ENCODE measurements around the gene LENG9. TPM values are rescaled to one million over a fixed set of nuclear protein-coding genes. Genes with fewer than 3 reads are reported as not detected.

Gene LENG9
- total RNA-seq, 2 donors from 2014 or later = 18.2 to 24.6 TPM

- Histone ChIP-seq H3K4me1 (peaks cover 11% of the 10 kb centered on the region), H3K27me3 (no peaks in the 10 kb centered on the region), H3K36me3 (no peaks in the 10 kb centered on the region), H3K9ac (ENCODE audit: low read depth in 2 of 2, low read length in 2 of 2) (peak overlapping the region; percentile 91 to 96), H3K4me3 (peak overlapping the region; percentile 71), H3K9me3 (no peaks in the 10 kb centered on the region), H3K27ac (peak overlapping the region; percentile 99)
- no peak for TF ChIP-seq CTCF (IDR thresholded peaks at IDR 0.05)
- intact Hi-C loops (cut with DNase I) = no loop called here
- peak; percentile 52 for DNase-seq
These were observed 1.4 kb downstream of the LENG9 start for GRCh38 chr19:54462047-54462654.

GRCh38 chr19:54461613-54462012, 2.0 kb downstream of the LENG9 start:
- H3K9me3 ChIP-seq = no peaks in the 10 kb centered on the region
- TF ChIP-seq CTCF (IDR thresholded peaks at IDR 0.05) = no peak
- no peak for DNase-seq
- peak overlapping the region; percentile 71 for H3K4me3 ChIP-seq
- H3K27ac ChIP-seq = peak overlapping the region; percentile 99
- intact Hi-C loops (cut with DNase I) = no loop called here
- no peaks in the 10 kb centered on the region for H3K27me3 ChIP-seq
- peaks cover 5% of the 10 kb centered on the region for H3K36me3 ChIP-seq
- peak overlapping the region; percentile 91 to 96 for H3K9ac ChIP-seq (ENCODE audit: low read depth in 2 of 2, low read length in 2 of 2)
- peaks cover 11% of the 10 kb centered on the region for H3K4me1 ChIP-seq

- Histone ChIP-seq H3K36me3 (peaks cover 7% of the 10 kb centered on the region), H3K9me3 (no peaks in the 10 kb centered on the region), H3K27me3 (no peaks in the 10 kb centered on the region), H3K4me1 (peaks cover 11% of the 10 kb centered on the region), H3K27ac (no peak overlapping the region), H3K4me3 (no peak overlapping the region), H3K9ac (ENCODE audit: low read depth in 2 of 2, low read length in 2 of 2) (peak overlapping the region in 1 of 2 donors; percentile 91)
- intact Hi-C loops (cut with DNase I) = no loop called here
- TF ChIP-seq CTCF (IDR thresholded peaks at IDR 0.05) = no peak
- peak; percentile 32 for DNase-seq
These were observed 2.4 kb downstream of the LENG9 start for GRCh38 chr19:54461210-54461609.

GRCh38 chr19:54460230-54461005, 3.2 kb downstream of the LENG9 start:
- intact Hi-C loops (cut with DNase I) = no loop called here
- Histone ChIP-seq H3K27ac (no peak overlapping the region), H3K36me3 (peaks cover 12% of the 10 kb centered on the region), H3K9ac (ENCODE audit: low read depth in 2 of 2, low read length in 2 of 2) (peak overlapping the region in 1 of 2 donors; percentile 91), H3K27me3 (no peaks in the 10 kb centered on the region), H3K4me1 (peaks cover 11% of the 10 kb centered on the region), H3K4me3 (no peak overlapping the region), H3K9me3 (no peaks in the 10 kb centered on the region)
- peak; percentile 22 for DNase-seq
- TF ChIP-seq CTCF (IDR thresholded peaks at IDR 0.05) = no peak

GRCh38 chr19:54459282-54460229, 4.0 kb downstream of the LENG9 start:
- Histone ChIP-seq H3K9ac (ENCODE audit: low read depth in 2 of 2, low read length in 2 of 2) (no peak overlapping the region), H3K4me1 (peaks cover 11% of the 10 kb centered on the region), H3K27me3 (no peaks in the 10 kb centered on the region), H3K27ac (no peak overlapping the region), H3K9me3 (no peaks in the 10 kb centered on the region), H3K36me3 (peaks cover 19% of the 10 kb centered on the region), H3K4me3 (no peak overlapping the region)
- TF ChIP-seq CTCF (IDR thresholded peaks at IDR 0.05) = no peak
- intact Hi-C loops (cut with DNase I) = no loop called here
- DNase-seq = peak; percentile 18
